SK-N-SH treated with all-trans-retinoic acid at 6 μM for 48 hours (cell line): Measurements from ENCODE around the gene NUP210L.

Experiments
- ATAC-seq: fragments of 200-7000 bp; cut with Tn5 transposase; 3 replicates; pipeline ENCODE4 v1.9.1; 2020; ENCODE audit warnings: mild to moderate bottlenecking, moderate library complexity
- ARNTL ChIP-seq: fragments of 450-650 bp; formaldehyde crosslinking; IDR thresholded peaks from 2 replicates; pipeline ENCODE4 v1.5.0; 2020; ENCODE audit warnings: low read depth, mild to moderate bottlenecking, moderate library complexity, borderline replicate concordance
- CSDC2 ChIP-seq: fragments of 250-450 bp; sonication (Bioruptor Pico); IDR thresholded peaks from 2 replicates; pipeline ENCODE4 v1.5.0; 2020; ENCODE audit warnings: mild to moderate bottlenecking, moderate library complexity
- ESRRG ChIP-seq: fragments of 250-450 bp; sonication (Bioruptor Pico); IDR thresholded peaks from 2 replicates; pipeline ENCODE4 v1.6.1; 2021; ENCODE audit warnings: mild to moderate bottlenecking
- GLIS3 ChIP-seq: fragments of 250-450 bp; sonication (Bioruptor Pico); IDR thresholded peaks from 2 replicates; pipeline ENCODE4 v1.5.0; 2020; ENCODE audit warnings: mild to moderate bottlenecking, moderate library complexity
- ISL1 ChIP-seq: fragments of 250-450 bp; sonication (Bioruptor Pico); IDR thresholded peaks from 2 replicates; pipeline ENCODE4 v2.1.2; 2022; ENCODE audit warnings: mild to moderate bottlenecking, moderate library complexity
- OSR1 ChIP-seq: fragments of 250-450 bp; sonication (Bioruptor Pico); IDR thresholded peaks from 2 replicates; pipeline ENCODE4 v1.8.0; 2022; ENCODE audit warnings: moderate library complexity, mild to moderate bottlenecking, inconsistent platforms
- PPARA ChIP-seq: fragments of 250-450 bp; sonication (Bioruptor Pico); IDR thresholded peaks from 2 replicates; pipeline ENCODE4 v1.5.0; 2020; ENCODE audit warnings: mild to moderate bottlenecking, borderline replicate concordance
- RARB ChIP-seq: fragments of 250-450 bp; sonication (Bioruptor Pico); IDR thresholded peaks from 2 replicates; pipeline ENCODE4 v1.8.0; 2021; ENCODE audit warnings: mild to moderate bottlenecking, moderate library complexity
- SNAI2 ChIP-seq: fragments of 250-450 bp; sonication (Bioruptor Pico); IDR thresholded peaks from 2 replicates; pipeline ENCODE4 v1.5.0; 2020; ENCODE audit warnings: mild to moderate bottlenecking, moderate library complexity
- TCF4 ChIP-seq: fragments of 250-450 bp; sonication (Bioruptor Pico); IDR thresholded peaks from 2 replicates; pipeline ENCODE4 v1.8.0; 2021; ENCODE audit warnings: mild to moderate bottlenecking, moderate library complexity, borderline replicate concordance
- TOX ChIP-seq: fragments of 250-450 bp; sonication (Bioruptor Pico); IDR thresholded peaks from 2 replicates; pipeline ENCODE4 v1.8.0; 2021; ENCODE audit warnings: mild to moderate bottlenecking, moderate library complexity, borderline replicate concordance
- TSHZ2 ChIP-seq: fragments of 250-450 bp; sonication (Bioruptor Pico); IDR thresholded peaks from 2 replicates; pipeline ENCODE4 v1.5.0; 2020; ENCODE audit warnings: mild to moderate bottlenecking, moderate library complexity
- ZC3H10 ChIP-seq: fragments of 250-450 bp; sonication (Bioruptor Pico); IDR thresholded peaks from 2 replicates; pipeline ENCODE4 v1.5.1; 2021; ENCODE audit warnings: mild to moderate bottlenecking, moderate library complexity
- ZFP3 ChIP-seq: fragments of 250-450 bp; sonication (Bioruptor Pico); IDR thresholded peaks from 2 replicates; pipeline ENCODE4 v1.5.0; 2020; ENCODE audit warnings: mild to moderate bottlenecking, moderate library complexity
- ZFP30 ChIP-seq: fragments of 450-650 bp; formaldehyde crosslinking; IDR thresholded peaks from 2 replicates; pipeline ENCODE4 v1.5.0; 2022; ENCODE audit warnings: mild to moderate bottlenecking, moderate library complexity
- ZNF565 ChIP-seq: fragments of 450-650 bp; formaldehyde crosslinking; conservative IDR thresholded peaks from 2 replicates; pipeline ENCODE4 v1.5.0; 2020; ENCODE audit warnings: low read depth, mild to moderate bottlenecking, moderate library complexity
- ZNF70 ChIP-seq: fragments of 450-650 bp; formaldehyde crosslinking; IDR thresholded peaks from 2 replicates; pipeline ENCODE4 v1.5.0; 2020; ENCODE audit warnings: mild to moderate bottlenecking, moderate library complexity
- TF ChIP-seq, protein P1 (sequence below): fragments of 250-450 bp; sonication (Bioruptor Pico); IDR thresholded peaks from 2 replicates; pipeline ENCODE4 v1.8.0; 2021; ENCODE audit warnings: low read depth, mild to moderate bottlenecking, moderate library complexity, borderline replicate concordance
- TF ChIP-seq, protein P2 (sequence below): fragments of 250-450 bp; sonication (Bioruptor Pico); IDR thresholded peaks from 2 replicates; pipeline ENCODE4 v1.8.0; 2020; ENCODE audit warnings: mild to moderate bottlenecking, moderate library complexity, borderline replicate concordance
- TF ChIP-seq, protein P3 (sequence below): fragments of 250-450 bp; sonication (Bioruptor Pico); IDR thresholded peaks from 2 replicates; pipeline ENCODE4 v1.5.1; 2021; ENCODE audit warnings: mild to moderate bottlenecking, moderate library complexity

The NUP210L gene

DNA sequence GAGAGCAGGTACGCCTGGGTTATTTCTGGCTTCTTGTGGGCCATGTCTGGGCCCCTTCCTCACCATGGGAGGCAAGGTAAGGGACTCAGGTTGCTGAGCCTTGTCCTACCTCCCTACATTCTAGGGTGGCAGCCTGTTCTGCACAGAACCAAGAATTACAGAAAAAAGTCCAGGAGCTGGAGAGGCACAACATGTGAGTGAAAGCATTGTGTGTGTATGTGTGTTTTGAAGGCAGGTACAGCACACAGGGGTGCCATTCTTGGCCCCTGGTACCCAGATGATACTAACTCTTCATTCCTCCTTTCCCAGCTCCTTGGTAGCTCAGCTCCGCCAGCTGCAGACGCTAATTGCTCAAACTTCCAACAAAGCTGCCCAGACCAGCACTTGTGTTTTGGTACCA is 181.8 kb downstream of the NUP210L start:
- TF ChIP-seq ZNF70 (CRISPR knock-in tag) (no peak), RARB (CRISPR knock-in tag) (no peak), TCF4 (no peak), TSHZ2 (CRISPR knock-in tag) (no peak), CSDC2 (no peak), PPARA (no peak), ZNF565 (CRISPR knock-in tag) (no peak), TOX (CRISPR knock-in tag) (no peak), ISL1 (no peak), OSR1 (CRISPR knock-in tag) (no peak), ZFP30 (no peak), SNAI2 (no peak), GLIS3 (CRISPR knock-in tag) (no peak), ZFP3 (CRISPR knock-in tag) (no peak), ARNTL (no peak), ESRRG (no peak)
- TF ChIP-seq, protein P1, sequence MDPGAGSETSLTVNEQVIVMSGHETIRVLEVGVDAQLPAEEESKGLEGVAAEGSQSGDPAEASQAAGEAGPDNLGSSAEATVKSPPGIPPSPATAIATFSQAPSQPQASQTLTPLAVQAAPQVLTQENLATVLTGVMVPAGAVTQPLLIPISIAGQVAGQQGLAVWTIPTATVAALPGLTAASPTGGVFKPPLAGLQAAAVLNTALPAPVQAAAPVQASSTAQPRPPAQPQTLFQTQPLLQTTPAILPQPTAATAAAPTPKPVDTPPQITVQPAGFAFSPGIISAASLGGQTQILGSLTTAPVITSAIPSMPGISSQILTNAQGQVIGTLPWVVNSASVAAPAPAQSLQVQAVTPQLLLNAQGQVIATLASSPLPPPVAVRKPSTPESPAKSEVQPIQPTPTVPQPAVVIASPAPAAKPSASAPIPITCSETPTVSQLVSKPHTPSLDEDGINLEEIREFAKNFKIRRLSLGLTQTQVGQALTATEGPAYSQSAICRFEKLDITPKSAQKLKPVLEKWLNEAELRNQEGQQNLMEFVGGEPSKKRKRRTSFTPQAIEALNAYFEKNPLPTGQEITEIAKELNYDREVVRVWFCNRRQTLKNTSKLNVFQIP (CRISPR knock-in tag), result no peak
- TF ChIP-seq, protein P2, sequence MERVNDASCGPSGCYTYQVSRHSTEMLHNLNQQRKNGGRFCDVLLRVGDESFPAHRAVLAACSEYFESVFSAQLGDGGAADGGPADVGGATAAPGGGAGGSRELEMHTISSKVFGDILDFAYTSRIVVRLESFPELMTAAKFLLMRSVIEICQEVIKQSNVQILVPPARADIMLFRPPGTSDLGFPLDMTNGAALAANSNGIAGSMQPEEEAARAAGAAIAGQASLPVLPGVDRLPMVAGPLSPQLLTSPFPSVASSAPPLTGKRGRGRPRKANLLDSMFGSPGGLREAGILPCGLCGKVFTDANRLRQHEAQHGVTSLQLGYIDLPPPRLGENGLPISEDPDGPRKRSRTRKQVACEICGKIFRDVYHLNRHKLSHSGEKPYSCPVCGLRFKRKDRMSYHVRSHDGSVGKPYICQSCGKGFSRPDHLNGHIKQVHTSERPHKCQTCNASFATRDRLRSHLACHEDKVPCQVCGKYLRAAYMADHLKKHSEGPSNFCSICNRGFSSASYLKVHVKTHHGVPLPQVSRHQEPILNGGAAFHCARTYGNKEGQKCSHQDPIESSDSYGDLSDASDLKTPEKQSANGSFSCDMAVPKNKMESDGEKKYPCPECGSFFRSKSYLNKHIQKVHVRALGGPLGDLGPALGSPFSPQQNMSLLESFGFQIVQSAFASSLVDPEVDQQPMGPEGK (CRISPR knock-in tag), result no peak
- TF ChIP-seq, protein P3, sequence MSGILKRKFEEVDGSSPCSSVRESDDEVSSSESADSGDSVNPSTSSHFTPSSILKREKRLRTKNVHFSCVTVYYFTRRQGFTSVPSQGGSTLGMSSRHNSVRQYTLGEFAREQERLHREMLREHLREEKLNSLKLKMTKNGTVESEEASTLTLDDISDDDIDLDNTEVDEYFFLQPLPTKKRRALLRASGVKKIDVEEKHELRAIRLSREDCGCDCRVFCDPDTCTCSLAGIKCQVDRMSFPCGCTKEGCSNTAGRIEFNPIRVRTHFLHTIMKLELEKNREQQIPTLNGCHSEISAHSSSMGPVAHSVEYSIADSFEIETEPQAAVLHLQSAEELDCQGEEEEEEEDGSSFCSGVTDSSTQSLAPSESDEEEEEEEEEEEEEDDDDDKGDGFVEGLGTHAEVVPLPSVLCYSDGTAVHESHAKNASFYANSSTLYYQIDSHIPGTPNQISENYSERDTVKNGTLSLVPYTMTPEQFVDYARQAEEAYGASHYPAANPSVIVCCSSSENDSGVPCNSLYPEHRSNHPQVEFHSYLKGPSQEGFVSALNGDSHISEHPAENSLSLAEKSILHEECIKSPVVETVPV (CRISPR knock-in tag), result no peak
- no peak for ATAC-seq

DNA sequence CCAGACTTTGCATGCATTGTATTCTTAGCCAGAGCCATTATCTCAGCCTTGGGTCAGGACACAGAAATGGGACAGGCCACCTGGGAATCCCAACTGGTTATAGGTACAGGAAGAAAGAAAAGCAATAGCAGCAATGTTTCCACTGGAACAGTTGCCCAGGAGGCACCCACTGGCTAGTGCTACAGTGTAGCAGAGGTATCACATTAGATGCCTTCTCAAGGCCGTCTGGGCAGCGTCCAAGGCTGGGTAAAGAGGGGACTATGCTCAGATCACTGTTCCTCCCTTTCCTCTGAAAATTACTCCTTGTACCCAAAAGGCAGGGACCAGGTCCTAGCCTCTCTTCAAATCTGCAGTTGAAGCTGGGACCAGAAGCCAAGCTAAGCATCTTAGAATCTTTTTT is 184.5 kb downstream of the NUP210L start:
- no peak for ATAC-seq
- no peak for TF ChIP-seq ZFP30
- TF ChIP-seq CSDC2, result no peak
- no peak for TF ChIP-seq TCF4
- no peak for TF ChIP-seq ARNTL
- no peak for TF ChIP-seq RARB (CRISPR knock-in tag)
- TF ChIP-seq ZFP3 (CRISPR knock-in tag), result no peak
- no peak for TF ChIP-seq PPARA
- no peak for TF ChIP-seq TSHZ2 (CRISPR knock-in tag)
- TF ChIP-seq SNAI2, result no peak
- no peak for TF ChIP-seq ZNF70 (CRISPR knock-in tag)
- TF ChIP-seq ZC3H10, result no peak
- TF ChIP-seq GLIS3 (CRISPR knock-in tag), result no peak
- TF ChIP-seq ESRRG, result no peak
- TF ChIP-seq, protein P1 (CRISPR knock-in tag), result no peak
- no peak for TF ChIP-seq OSR1 (CRISPR knock-in tag)
- TF ChIP-seq ISL1, result no peak
